ENCODE data around the gene RAD9B. TPM values are rescaled to one million over a fixed set of nuclear protein-coding genes. Genes with fewer than 3 reads are reported as not detected.

RAD9B gene
- total and polyA plus RNA-seq, 9 of the 15 experiments (the other 6 are each of a cell fraction or from before 2014, with no cell fraction given), result 0.05 to 0.83 (median 0.32) TPM

DNA sequence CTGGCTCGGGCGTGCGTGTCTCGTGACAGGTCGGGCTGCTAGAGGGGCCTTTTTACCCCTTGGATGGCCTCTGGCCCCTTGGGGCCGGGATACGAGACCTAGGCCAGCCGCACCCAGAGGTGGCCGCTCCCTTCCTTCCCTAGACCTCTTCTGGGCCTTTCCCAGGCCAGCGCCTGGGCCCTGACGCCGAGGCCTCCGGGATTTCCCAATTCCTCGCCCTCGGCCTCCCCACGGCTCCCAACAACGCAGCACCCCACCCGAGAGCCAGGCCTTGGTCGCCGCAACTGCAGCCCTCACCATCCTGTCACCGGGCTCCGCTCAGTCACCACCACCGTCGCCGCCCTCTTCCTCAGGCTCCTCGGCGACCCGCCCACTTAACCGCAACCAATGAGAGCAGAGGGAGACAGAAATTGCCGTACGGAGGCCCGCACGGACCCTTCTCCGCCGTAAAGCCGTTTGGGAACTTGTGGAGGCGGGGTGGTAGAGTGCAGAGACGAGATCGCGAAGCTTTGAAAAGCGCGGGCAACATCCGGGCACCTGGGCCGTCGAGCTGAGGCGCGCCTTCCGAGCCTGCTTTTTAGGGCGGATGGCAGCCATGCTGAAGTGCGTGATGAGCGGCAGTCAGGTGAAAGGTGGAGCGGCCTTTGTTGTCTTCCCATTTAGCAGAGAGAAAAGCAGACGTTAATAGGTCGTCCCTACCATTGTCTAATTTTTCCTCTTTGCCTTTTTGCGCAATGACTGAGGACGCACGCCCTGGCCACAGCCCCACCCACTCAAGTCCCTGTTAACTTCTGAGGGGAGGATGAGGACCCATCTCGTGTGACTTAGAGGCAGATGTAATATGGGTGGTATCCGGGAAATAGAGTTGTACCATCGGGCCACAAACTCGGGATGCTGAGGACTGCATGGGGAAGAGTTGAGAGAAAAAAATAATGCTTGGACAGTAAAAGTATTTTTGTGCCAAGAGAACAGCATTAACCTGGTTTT is at the start of gene RAD9B, which contains the start of gene VPS29 (continued):
- TF ChIP-seq, protein P1, sequence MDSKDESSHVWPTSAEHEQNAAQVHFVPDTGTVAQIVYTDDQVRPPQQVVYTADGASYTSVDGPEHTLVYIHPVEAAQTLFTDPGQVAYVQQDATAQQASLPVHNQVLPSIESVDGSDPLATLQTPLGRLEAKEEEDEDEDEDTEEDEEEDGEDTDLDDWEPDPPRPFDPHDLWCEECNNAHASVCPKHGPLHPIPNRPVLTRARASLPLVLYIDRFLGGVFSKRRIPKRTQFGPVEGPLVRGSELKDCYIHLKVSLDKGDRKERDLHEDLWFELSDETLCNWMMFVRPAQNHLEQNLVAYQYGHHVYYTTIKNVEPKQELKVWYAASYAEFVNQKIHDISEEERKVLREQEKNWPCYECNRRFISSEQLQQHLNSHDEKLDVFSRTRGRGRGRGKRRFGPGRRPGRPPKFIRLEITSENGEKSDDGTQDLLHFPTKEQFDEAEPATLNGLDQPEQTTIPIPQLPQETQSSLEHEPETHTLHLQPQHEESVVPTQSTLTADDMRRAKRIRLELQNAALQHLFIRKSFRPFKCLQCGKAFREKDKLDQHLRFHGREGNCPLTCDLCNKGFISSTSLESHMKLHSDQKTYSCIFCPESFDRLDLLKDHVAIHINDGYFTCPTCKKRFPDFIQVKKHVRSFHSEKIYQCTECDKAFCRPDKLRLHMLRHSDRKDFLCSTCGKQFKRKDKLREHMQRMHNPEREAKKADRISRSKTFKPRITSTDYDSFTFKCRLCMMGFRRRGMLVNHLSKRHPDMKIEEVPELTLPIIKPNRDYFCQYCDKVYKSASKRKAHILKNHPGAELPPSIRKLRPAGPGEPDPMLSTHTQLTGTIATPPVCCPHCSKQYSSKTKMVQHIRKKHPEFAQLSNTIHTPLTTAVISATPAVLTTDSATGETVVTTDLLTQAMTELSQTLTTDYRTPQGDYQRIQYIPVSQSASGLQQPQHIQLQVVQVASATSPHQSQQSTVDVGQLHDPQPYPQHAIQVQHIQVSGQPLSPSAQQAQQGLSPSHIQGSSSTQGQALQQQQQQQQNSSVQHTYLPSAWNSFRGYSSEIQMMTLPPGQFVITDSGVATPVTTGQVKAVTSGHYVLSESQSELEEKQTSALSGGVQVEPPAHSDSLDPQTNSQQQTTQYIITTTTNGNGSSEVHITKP (IDR thresholded peaks at IDR 0.05; ENCODE audit: partially characterized antibody), result no peak
- TF ChIP-seq, protein P2, sequence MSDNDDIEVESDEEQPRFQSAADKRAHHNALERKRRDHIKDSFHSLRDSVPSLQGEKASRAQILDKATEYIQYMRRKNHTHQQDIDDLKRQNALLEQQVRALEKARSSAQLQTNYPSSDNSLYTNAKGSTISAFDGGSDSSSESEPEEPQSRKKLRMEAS (CRISPR knock-in tag; IDR thresholded peaks at IDR 0.05), result peak; percentile 100
- peak; percentile 77 for TF ChIP-seq PTTG1 (tag; IDR thresholded peaks at IDR 0.05; ENCODE audit: low read depth)
- no peak for TF ChIP-seq COPS2 (conservative IDR thresholded peaks at IDR 0.05)
- TF ChIP-seq, protein P3, sequence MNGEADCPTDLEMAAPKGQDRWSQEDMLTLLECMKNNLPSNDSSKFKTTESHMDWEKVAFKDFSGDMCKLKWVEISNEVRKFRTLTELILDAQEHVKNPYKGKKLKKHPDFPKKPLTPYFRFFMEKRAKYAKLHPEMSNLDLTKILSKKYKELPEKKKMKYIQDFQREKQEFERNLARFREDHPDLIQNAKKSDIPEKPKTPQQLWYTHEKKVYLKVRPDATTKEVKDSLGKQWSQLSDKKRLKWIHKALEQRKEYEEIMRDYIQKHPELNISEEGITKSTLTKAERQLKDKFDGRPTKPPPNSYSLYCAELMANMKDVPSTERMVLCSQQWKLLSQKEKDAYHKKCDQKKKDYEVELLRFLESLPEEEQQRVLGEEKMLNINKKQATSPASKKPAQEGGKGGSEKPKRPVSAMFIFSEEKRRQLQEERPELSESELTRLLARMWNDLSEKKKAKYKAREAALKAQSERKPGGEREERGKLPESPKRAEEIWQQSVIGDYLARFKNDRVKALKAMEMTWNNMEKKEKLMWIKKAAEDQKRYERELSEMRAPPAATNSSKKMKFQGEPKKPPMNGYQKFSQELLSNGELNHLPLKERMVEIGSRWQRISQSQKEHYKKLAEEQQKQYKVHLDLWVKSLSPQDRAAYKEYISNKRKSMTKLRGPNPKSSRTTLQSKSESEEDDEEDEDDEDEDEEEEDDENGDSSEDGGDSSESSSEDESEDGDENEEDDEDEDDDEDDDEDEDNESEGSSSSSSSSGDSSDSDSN (IDR thresholded peaks at IDR 0.05; ENCODE audit: borderline replicate concordance in 1 of 2, low read depth in 2 of 2, low read length in 2 of 2), result peak in 1 of 2 experiments; percentile 17; a peak in 2 of 4 replicates
- peak; percentile 8; the same call in 1 of the 2 replicates for TF ChIP-seq TAL1 (IDR thresholded peaks at IDR 0.05)
- no peak for TF ChIP-seq CBFA2T2 (conservative IDR thresholded peaks at IDR 0.05)
- TF ChIP-seq ZNF3 (CRISPR knock-in tag; IDR thresholded peaks at IDR 0.05), result no peak
- no peak for TF ChIP-seq SETDB1 (IDR thresholded peaks at IDR 0.05; ENCODE audit: low read length)
- no peak for TF ChIP-seq ZFP30 (CRISPR knock-in tag; IDR thresholded peaks at IDR 0.05; ENCODE audit: borderline replicate concordance)
- TF ChIP-seq STAG1 (CRISPR knock-in tag; IDR thresholded peaks at IDR 0.05; ENCODE audit: borderline replicate concordance), result no peak
- peak in 1 of 2 experiments; percentile 85; a peak in 1 of 4 replicates for TF ChIP-seq ARNT (IDR thresholded peaks at IDR 0.05)
- TF ChIP-seq NR2C2 (CRISPR knock-in tag; IDR thresholded peaks at IDR 0.05), result peak; percentile 88
- peak; percentile 73 for TF ChIP-seq NR2C2 (tag; IDR thresholded peaks at IDR 0.05)
- TF ChIP-seq ESRRA (IDR thresholded peaks at IDR 0.05; ENCODE audit: borderline replicate concordance, low read depth), result peak; percentile 97
- TF ChIP-seq, protein P4, sequence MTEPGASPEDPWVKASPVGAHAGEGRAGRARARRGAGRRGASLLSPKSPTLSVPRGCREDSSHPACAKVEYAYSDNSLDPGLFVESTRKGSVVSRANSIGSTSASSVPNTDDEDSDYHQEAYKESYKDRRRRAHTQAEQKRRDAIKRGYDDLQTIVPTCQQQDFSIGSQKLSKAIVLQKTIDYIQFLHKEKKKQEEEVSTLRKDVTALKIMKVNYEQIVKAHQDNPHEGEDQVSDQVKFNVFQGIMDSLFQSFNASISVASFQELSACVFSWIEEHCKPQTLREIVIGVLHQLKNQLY (CRISPR knock-in tag; conservative IDR thresholded peaks at IDR 0.05), result peak in 1 of 2 experiments; percentile 95; a peak in 2 of 4 replicates
- TF ChIP-seq, protein P5, sequence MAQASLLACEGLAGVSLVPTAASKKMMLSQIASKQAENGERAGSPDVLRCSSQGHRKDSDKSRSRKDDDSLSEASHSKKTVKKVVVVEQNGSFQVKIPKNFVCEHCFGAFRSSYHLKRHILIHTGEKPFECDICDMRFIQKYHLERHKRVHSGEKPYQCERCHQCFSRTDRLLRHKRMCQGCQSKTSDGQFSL (CRISPR knock-in tag; IDR thresholded peaks at IDR 0.05), result peak; percentile 67
- TF ChIP-seq, protein P5 (tag; IDR thresholded peaks at IDR 0.05), result peak in 1 of 2 experiments; percentile 45; a peak in 1 of 4 replicates

Data from K562 (cell line).